Esophagus squamous epithelium (tissue), 4 donors: ENCODE data around the gene STAMBPL1.

ENCODE experiments used
- POLR2A ChIP-seq, 4 donors: fragments of 450-650 bp; IDR thresholded peaks; one replicate each; pipeline ENCODE4 v1.6.1; 2017; ENCODE audit warnings: antibody characterized with exemption in 4 of 4, mild to moderate bottlenecking in 4 of 4, moderate library complexity in 3 of 4
- TF ChIP-seq, protein P1 (sequence below), 6 experiments: fragments of 450-650 bp in 4 of 6; fragments of 200-600 bp in 2 of 6; sonication (generic) in 2 of 6; IDR thresholded peaks; one replicate each; pipeline ENCODE4 v1.5.1; 2016 to 2019; ENCODE audit warnings: antibody characterized with exemption in 6 of 6, mild to moderate bottlenecking in 4 of 6, moderate library complexity in 4 of 6

DNA sequence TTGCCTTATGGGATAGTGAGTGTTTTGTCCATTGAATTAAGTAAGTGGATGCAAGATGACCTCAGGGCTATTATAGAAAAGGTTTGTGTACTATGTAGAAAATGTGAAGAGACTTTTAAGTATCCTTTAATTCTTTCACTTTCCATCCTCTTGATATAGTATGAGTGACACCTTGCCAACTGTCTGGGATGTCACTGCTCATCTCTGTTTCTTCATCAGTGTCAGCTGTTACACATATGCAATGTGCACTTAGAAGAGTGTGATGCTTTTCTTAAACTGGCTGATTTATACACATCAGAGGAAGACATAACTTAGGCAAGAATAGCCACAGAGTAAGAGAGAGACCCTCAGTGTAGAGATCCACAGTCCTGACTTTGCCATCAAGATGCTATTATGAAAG lies 81.2 kb downstream of the STAMBPL1 start:
- TF ChIP-seq, protein P1, sequence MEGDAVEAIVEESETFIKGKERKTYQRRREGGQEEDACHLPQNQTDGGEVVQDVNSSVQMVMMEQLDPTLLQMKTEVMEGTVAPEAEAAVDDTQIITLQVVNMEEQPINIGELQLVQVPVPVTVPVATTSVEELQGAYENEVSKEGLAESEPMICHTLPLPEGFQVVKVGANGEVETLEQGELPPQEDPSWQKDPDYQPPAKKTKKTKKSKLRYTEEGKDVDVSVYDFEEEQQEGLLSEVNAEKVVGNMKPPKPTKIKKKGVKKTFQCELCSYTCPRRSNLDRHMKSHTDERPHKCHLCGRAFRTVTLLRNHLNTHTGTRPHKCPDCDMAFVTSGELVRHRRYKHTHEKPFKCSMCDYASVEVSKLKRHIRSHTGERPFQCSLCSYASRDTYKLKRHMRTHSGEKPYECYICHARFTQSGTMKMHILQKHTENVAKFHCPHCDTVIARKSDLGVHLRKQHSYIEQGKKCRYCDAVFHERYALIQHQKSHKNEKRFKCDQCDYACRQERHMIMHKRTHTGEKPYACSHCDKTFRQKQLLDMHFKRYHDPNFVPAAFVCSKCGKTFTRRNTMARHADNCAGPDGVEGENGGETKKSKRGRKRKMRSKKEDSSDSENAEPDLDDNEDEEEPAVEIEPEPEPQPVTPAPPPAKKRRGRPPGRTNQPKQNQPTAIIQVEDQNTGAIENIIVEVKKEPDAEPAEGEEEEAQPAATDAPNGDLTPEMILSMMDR (IDR thresholded peaks at IDR 0.05) = no peak
- TF ChIP-seq POLR2A (IDR thresholded peaks at IDR 0.05) = no peak
